H9 (cell line): ENCODE measurements around the gene RALGDS. TPM values are rescaled to one million over a fixed set of nuclear protein-coding genes. Genes with fewer than 3 reads are reported as not detected.

Source experiments
- DNase-seq: peaks from one replicate; pipeline ENCODE4 v3.0.0-alpha.2; 2017
- H2AFZ ChIP-seq: one replicate; pipeline ENCODE4 v1.6.1; 2013; ENCODE audit warnings: mild to moderate bottlenecking, low read length, control low read depth, moderate library complexity
- H2AK5ac ChIP-seq: 2 replicates; pipeline ENCODE4 v1.6.1; 2013; ENCODE audit warnings: low read length, control low read depth, mixed read lengths; ENCODE audit not compliant: insufficient read length
- H2BK120ac ChIP-seq: one replicate; pipeline ENCODE4 v1.6.1; 2013; ENCODE audit warnings: low read depth, mild to moderate bottlenecking, low read length, control low read depth, inconsistent platforms; ENCODE audit not compliant: poor library complexity, severe bottlenecking
- H2BK12ac ChIP-seq: 2 replicates; pipeline ENCODE4 v1.6.1; 2013; ENCODE audit warnings: low read length, control low read depth, mixed read lengths, low read depth; ENCODE audit not compliant: insufficient read length
- H2BK15ac ChIP-seq: 2 replicates; pipeline ENCODE4 v1.6.1; 2013; ENCODE audit warnings: low read depth, low read length, control low read depth
- H2BK20ac ChIP-seq: one replicate; pipeline ENCODE4 v1.6.1; 2013; ENCODE audit warnings: low read depth, mild to moderate bottlenecking, low read length, control low read depth, inconsistent platforms; ENCODE audit not compliant: poor library complexity, severe bottlenecking
- H2BK5ac ChIP-seq: 2 replicates; pipeline ENCODE4 v1.6.1; 2013; ENCODE audit warnings: low read length, control low read depth, mixed read lengths; ENCODE audit not compliant: insufficient read length
- H3K14ac ChIP-seq: 2 replicates; pipeline ENCODE4 v1.6.1; 2013; ENCODE audit warnings: low read length, control low read depth; ENCODE audit not compliant: insufficient read depth
- H3K18ac ChIP-seq: 2 replicates; pipeline ENCODE4 v1.6.1; 2013; ENCODE audit warnings: low read depth, mild to moderate bottlenecking, mixed read lengths, low read length, control low read depth; ENCODE audit not compliant: insufficient read length
- H3K23ac ChIP-seq: 2 replicates; pipeline ENCODE4 v1.6.1; 2013; ENCODE audit warnings: low read length, control low read depth, mixed read lengths, low read depth; ENCODE audit not compliant: insufficient read length
- H3K23me2 ChIP-seq: 2 replicates; pipeline ENCODE4 v1.6.1; 2013; ENCODE audit warnings: low read depth, mild to moderate bottlenecking, mixed read lengths, low read length, control low read depth; ENCODE audit not compliant: insufficient read length, poor library complexity, severe bottlenecking
- H3K27ac ChIP-seq: 2 replicates; pipeline ENCODE4 v1.5.1; 2013; ENCODE audit warnings: low read length, control low read depth, mixed read lengths, low read depth; ENCODE audit not compliant: insufficient read length
- H3K27me3 ChIP-seq: 2 replicates; pipeline ENCODE4 v1.6.1; 2013; ENCODE audit warnings: low read length, control low read depth, inconsistent platforms; ENCODE audit not compliant: insufficient read depth
- H3K4ac ChIP-seq: 2 replicates; pipeline ENCODE4 v1.6.1; 2013; ENCODE audit warnings: low read depth, mild to moderate bottlenecking, control low read depth, inconsistent platforms, low read length, moderate library complexity
- H3K4me1 ChIP-seq: 2 replicates; pipeline ENCODE4 v1.6.1; 2013; ENCODE audit warnings: low read length, control low read depth, inconsistent platforms; ENCODE audit not compliant: insufficient read depth
- H3K4me2 ChIP-seq: 2 replicates; pipeline ENCODE4 v1.6.1; 2013; ENCODE audit warnings: low read length, control low read depth, mixed read lengths; ENCODE audit not compliant: insufficient read length, insufficient read depth
- H3K56ac ChIP-seq: 2 replicates; pipeline ENCODE4 v1.6.1; 2013; ENCODE audit warnings: low read depth, mild to moderate bottlenecking, mixed read lengths, low read length, control low read depth; ENCODE audit not compliant: insufficient read length
- H3K79me1 ChIP-seq: 2 replicates; pipeline ENCODE4 v1.6.1; 2013; ENCODE audit warnings: low read depth, mild to moderate bottlenecking, moderate library complexity, low read length, control low read depth, inconsistent platforms; ENCODE audit not compliant: insufficient read depth, poor library complexity, severe bottlenecking
- H3K79me2 ChIP-seq: 2 replicates; pipeline ENCODE4 v1.6.1; 2013; ENCODE audit warnings: low read length, control low read depth, inconsistent platforms; ENCODE audit not compliant: insufficient read depth
- H3K9ac ChIP-seq: 2 replicates; pipeline ENCODE4 v1.6.1; 2013; ENCODE audit warnings: low read length, control low read depth, mixed read lengths; ENCODE audit not compliant: insufficient read length; ENCODE audit errors: extremely low read depth
- H3K9me3 ChIP-seq: one replicate; pipeline ENCODE4 v1.6.1; 2013; ENCODE audit warnings: low read depth, low read length, inconsistent platforms; ENCODE audit not compliant: control insufficient read depth
- H3T11ph ChIP-seq: one replicate; pipeline ENCODE4 v1.6.1; 2013; ENCODE audit warnings: mild to moderate bottlenecking, low read length, control low read depth, inconsistent platforms
- H4K20me1 ChIP-seq: one replicate; pipeline ENCODE4 v1.6.1; 2013; ENCODE audit not compliant: control insufficient read depth, insufficient read length, insufficient read depth
- H4K5ac ChIP-seq: 2 replicates; pipeline ENCODE4 v1.6.1; 2013; ENCODE audit warnings: low read depth, mild to moderate bottlenecking, mixed read lengths, low read length, control low read depth; ENCODE audit not compliant: insufficient read length
- H4K8ac ChIP-seq: replicated peaks from 2 replicates; pipeline ENCODE4 v1.6.1; 2013; ENCODE audit warnings: low read length, control low read depth, mixed read lengths, low read depth; ENCODE audit not compliant: insufficient read length
- H4K91ac ChIP-seq: 2 replicates; pipeline ENCODE4 v1.6.1; 2013; ENCODE audit warnings: low read depth, mild to moderate bottlenecking, moderate library complexity, mixed read lengths, low read length, control low read depth; ENCODE audit not compliant: insufficient read length
- H3K27ac Mint-ChIP-seq, 3 experiments: 2 replicates in 2 of 3; 3 replicates in 1 of 3; pipeline ENCODE4 v1.8.0; 2020 to 2021; ENCODE audit warnings: mixed read lengths in 3 of 3, mild to moderate bottlenecking in 1 of 3, moderate library complexity in 1 of 3
- H3K27me3 Mint-ChIP-seq: 2 replicates; pipeline ENCODE4 v1.8.0; 2021; ENCODE audit warnings: low read depth, mild to moderate bottlenecking, moderate library complexity, mixed read lengths
- H3K36me3 Mint-ChIP-seq, 3 experiments: 2 replicates in 2 of 3; 3 replicates in 1 of 3; pipeline ENCODE4 v1.8.0; 2020 to 2021; ENCODE audit warnings: low read depth in 3 of 3, mixed read lengths in 3 of 3; ENCODE audit not compliant: insufficient read depth in 1 of 3
- H3K4me1 Mint-ChIP-seq, 2 experiments: 2 replicates each; pipeline ENCODE4 v1.8.0; 2020; ENCODE audit warnings: mixed read lengths in 2 of 2
- H3K4me3 Mint-ChIP-seq, 2 experiments: 2 replicates in 1 of 2; 3 replicates in 1 of 2; pipeline ENCODE4 v1.8.0; 2020 to 2021; ENCODE audit warnings: mild to moderate bottlenecking in 2 of 2, mixed read lengths in 2 of 2, moderate library complexity in 1 of 2
- H3K9me3 Mint-ChIP-seq, 2 experiments: 2 replicates in 1 of 2; 3 replicates in 1 of 2; pipeline ENCODE4 v1.8.0; 2020; ENCODE audit warnings: mild to moderate bottlenecking in 2 of 2, mixed read lengths in 2 of 2, moderate library complexity in 1 of 2
- CTCF ChIP-seq: fragments of 200-600 bp; sonication (generic); conservative IDR thresholded peaks from 3 replicates; pipeline ENCODE4 v1.8.0; 2021; ENCODE audit warnings: antibody characterized with exemption, mild to moderate bottlenecking
- WGBS: extraction: QIAGEN DNeasy Blood & Tissue Kit; methylation state at CpG from one replicate; pipeline ENCODE4 v1.1.7; 2013; ENCODE audit warnings: missing lambda C conversion rate, low lambda C conversion rate, mixed read lengths; ENCODE audit not compliant: insufficient read length; ENCODE audit errors: extremely low coverage; 5-methylcytosine and 5-hydroxymethylcytosine counted together
- total RNA-seq: library from RNA; stranded (reverse); gene quantifications from 2 replicates; pipeline ENCODE4 v1.2.1, GENCODE V29; 2021

RALGDS gene
- total RNA-seq, 1 experiment from 2014 or later, result 21.3 TPM

DNA sequence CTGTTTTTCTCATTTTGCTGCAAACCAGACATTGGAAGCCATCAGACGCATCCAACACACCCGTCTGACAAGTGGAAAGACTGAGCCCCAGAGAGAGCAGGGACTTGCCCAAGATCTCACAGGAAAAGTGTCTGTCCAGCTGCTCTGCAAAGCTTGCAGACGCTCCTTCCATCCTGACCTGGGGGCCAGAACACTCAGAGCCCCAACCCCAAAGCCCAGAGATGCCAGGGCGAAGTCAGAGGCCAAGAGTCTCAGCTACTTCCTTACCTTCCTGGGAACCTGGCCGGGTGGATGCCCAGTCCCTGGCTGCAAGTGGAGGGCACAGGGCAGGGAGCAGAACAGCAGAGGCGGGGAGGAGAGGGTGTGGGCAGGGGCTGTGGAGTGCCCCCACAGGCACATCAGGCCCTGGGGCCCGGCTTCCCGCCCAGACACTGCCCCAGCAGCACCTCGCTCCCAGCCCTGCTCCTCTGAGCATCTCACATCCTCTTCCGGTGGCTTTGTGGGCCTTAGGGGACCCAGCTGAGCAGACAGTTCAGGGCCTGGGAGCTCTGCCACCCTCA is 9.7 kb upstream of the RALGDS start:
- Histone ChIP-seq H2BK120ac (no peak overlapping the region), H4K91ac (no peak overlapping the region), H3K14ac (no peak overlapping the region), H2AK5ac (no peak overlapping the region), H3K9ac (no peak overlapping the region), H2AFZ (no peak overlapping the region), H3K4me1 (no peaks in the 10 kb centered on the region), H3K79me2 (no peaks in the 10 kb centered on the region), H3T11ph (no peak overlapping the region), H4K20me1 (no peaks in the 10 kb centered on the region), H3K27ac (no peak overlapping the region), H2BK15ac (no peak overlapping the region), H3K4me2 (no peak overlapping the region), H2BK20ac (no peak overlapping the region), H3K23me2 (peaks cover 3% of the 10 kb centered on the region), H3K56ac (no peak overlapping the region), H3K23ac (no peak overlapping the region), H3K27me3 (no peaks in the 10 kb centered on the region), H4K5ac (no peak overlapping the region), H4K8ac (no peak overlapping the region), H2BK12ac (no peak overlapping the region), H3K4ac (no peak overlapping the region), H3K18ac (no peak overlapping the region), H3K79me1 (no peaks in the 10 kb centered on the region), H2BK5ac (no peak overlapping the region), H3K9me3 (no peaks in the 10 kb centered on the region)
- DNase-seq, result no peak
- H3K27ac Mint-ChIP-seq, result peak overlapping the region in 1 of 3 experiments; percentile 73; a peak in 1 of 7 replicates
- H3K36me3 Mint-ChIP-seq, result no peaks in the 10 kb centered on the region
- H3K4me1 Mint-ChIP-seq, result peaks cover 7 to 15% of the 10 kb centered on the region in 2 experiments; a peak in 3 of 4 replicates
- WGBS, result no CpG with 5 or more reads among the region's 10 CpGs
- no peaks in the 10 kb centered on the region for H3K9me3 Mint-ChIP-seq
- H3K27me3 Mint-ChIP-seq, result peaks cover 9% of the 10 kb centered on the region; the same call in 1 of the 2 replicates
- no peak for TF ChIP-seq CTCF
- H3K4me3 Mint-ChIP-seq, result no peak overlapping the region
